ENCODE results near the gene COX8C.

Gene COX8C

GRCh38 chr14:93346926-93347721 is at the start of gene COX8C:
Gene COX8C (plus strand): TSS chr14:93347182. CDS start chr14:93347269, 87 bp downstream.
- DNase-seq, result no peak
- Mint-ChIP-seq H3K4me3 (no peak within 1 kb of the TSS), H3K9me3 (peaks cover 56% of the 10 kb centered on the region), H3K4me1 (peaks cover 36% of the 10 kb centered on the region), H3K36me3 (ENCODE audit: low read depth) (peaks cover 51% of the 10 kb centered on the region), H3K27ac (no peak within 1 kb of the TSS), H3K27me3 (ENCODE audit: low read depth, poor library complexity) (no peaks in the 10 kb centered on the region)
- TF ChIP-seq CTCF (IDR thresholded peaks at IDR 0.05), result no peak

GRCh38 chr14:93299416-93299815 is 47.6 kb upstream of the COX8C start:
- peak overlapping the region; percentile 85 for H3K27ac Mint-ChIP-seq
- no peak for TF ChIP-seq CTCF (IDR thresholded peaks at IDR 0.05)
- H3K4me1 Mint-ChIP-seq, result peaks cover 25% of the 10 kb centered on the region
- no peaks in the 10 kb centered on the region for H3K9me3 Mint-ChIP-seq
- DNase-seq, result no peak
- peaks cover 9% of the 10 kb centered on the region for H3K36me3 Mint-ChIP-seq (ENCODE audit: low read depth)
- H3K27me3 Mint-ChIP-seq (ENCODE audit: low read depth, poor library complexity), result no peaks in the 10 kb centered on the region
- H3K4me3 Mint-ChIP-seq, result no peak overlapping the region

GRCh38 chr14:93299866-93300265 is 47.1 kb upstream of the COX8C start:
- H3K4me1 Mint-ChIP-seq, result peaks cover 25% of the 10 kb centered on the region
- H3K27ac Mint-ChIP-seq, result no peak overlapping the region
- no peak overlapping the region for H3K4me3 Mint-ChIP-seq
- no peaks in the 10 kb centered on the region for H3K27me3 Mint-ChIP-seq (ENCODE audit: low read depth, poor library complexity)
- H3K36me3 Mint-ChIP-seq (ENCODE audit: low read depth), result peaks cover 5% of the 10 kb centered on the region
- no peak for TF ChIP-seq CTCF (IDR thresholded peaks at IDR 0.05)
- H3K9me3 Mint-ChIP-seq, result no peaks in the 10 kb centered on the region
- no peak for DNase-seq

GRCh38 chr14:93301821-93302447 is 45.0 kb upstream of the COX8C start:
- H3K36me3 Mint-ChIP-seq (ENCODE audit: low read depth), result peaks cover 5% of the 10 kb centered on the region
- H3K27me3 Mint-ChIP-seq (ENCODE audit: low read depth, poor library complexity), result no peaks in the 10 kb centered on the region
- H3K9me3 Mint-ChIP-seq, result no peaks in the 10 kb centered on the region
- H3K4me1 Mint-ChIP-seq, result peaks cover 25% of the 10 kb centered on the region
- no peak for DNase-seq
- peak overlapping the region; percentile 52 for H3K27ac Mint-ChIP-seq
- H3K4me3 Mint-ChIP-seq, result no peak overlapping the region
- no peak for TF ChIP-seq CTCF (IDR thresholded peaks at IDR 0.05)

- peaks cover 5% of the 10 kb centered on the region for H3K36me3 Mint-ChIP-seq (ENCODE audit: low read depth)
- DNase-seq, result no peak
- peak overlapping the region; percentile 20 for H3K27ac Mint-ChIP-seq
- TF ChIP-seq CTCF (IDR thresholded peaks at IDR 0.05), result no peak
- H3K9me3 Mint-ChIP-seq, result no peaks in the 10 kb centered on the region
- H3K4me3 Mint-ChIP-seq, result no peak overlapping the region
- no peaks in the 10 kb centered on the region for H3K27me3 Mint-ChIP-seq (ENCODE audit: low read depth, poor library complexity)
- peaks cover 25% of the 10 kb centered on the region for H3K4me1 Mint-ChIP-seq
Measured at GRCh38 chr14:93302688-93303581, 44.0 kb upstream of the COX8C start.
